22Rv1 (cell line): ENCODE measurements around the gene C11orf58.

Experiments
- ZFX ChIP-seq: fragments of 450-650 bp; IDR thresholded peaks from 2 replicates; pipeline ENCODE4 v1.6.1; 2017; ENCODE audit warnings: antibody characterized with exemption, borderline replicate concordance
- TF ChIP-seq, protein P1 (sequence below): fragments of 450-650 bp; IDR thresholded peaks from 2 replicates; pipeline ENCODE4 v1.5.1; 2017; ENCODE audit warnings: mild to moderate bottlenecking

DNA sequence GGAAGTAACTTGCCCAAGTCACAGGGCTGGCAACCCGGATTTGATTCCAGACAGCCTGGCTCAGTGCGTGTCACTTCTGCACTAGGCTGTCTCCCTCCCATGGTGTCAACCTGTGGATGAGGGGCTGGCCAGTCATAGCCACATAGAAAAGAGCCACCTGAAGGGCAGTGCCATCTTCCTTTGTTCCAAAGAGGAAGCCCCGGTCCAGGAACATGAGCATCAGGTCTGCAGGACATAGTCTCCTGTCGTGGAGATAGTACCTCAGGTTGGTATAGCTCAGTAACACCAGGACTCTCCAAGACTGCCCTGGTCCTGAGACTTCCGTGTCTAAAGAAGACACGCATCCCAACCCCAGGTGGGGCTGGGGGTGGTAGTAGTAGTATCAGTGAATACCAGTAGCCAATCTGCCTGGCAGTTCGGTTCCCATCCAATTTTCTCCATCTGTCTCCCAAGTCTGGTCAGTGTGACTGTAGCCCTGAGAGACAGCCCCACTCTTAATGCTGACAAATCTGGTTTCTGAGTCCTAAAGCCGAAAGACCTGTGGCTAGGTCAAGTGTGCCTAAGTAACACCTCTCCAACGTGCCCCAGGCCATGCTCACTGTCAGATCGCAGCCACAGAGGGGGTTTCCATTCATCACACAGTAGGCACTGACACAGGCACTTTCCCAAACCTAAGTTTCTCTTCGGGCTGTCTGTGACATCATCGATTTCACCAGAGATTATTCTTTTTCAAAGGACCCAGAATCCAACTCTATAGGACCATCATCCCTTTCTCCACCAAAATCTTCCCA, 33.1 kb downstream of the C11orf58 start:
- TF ChIP-seq, protein P1, sequence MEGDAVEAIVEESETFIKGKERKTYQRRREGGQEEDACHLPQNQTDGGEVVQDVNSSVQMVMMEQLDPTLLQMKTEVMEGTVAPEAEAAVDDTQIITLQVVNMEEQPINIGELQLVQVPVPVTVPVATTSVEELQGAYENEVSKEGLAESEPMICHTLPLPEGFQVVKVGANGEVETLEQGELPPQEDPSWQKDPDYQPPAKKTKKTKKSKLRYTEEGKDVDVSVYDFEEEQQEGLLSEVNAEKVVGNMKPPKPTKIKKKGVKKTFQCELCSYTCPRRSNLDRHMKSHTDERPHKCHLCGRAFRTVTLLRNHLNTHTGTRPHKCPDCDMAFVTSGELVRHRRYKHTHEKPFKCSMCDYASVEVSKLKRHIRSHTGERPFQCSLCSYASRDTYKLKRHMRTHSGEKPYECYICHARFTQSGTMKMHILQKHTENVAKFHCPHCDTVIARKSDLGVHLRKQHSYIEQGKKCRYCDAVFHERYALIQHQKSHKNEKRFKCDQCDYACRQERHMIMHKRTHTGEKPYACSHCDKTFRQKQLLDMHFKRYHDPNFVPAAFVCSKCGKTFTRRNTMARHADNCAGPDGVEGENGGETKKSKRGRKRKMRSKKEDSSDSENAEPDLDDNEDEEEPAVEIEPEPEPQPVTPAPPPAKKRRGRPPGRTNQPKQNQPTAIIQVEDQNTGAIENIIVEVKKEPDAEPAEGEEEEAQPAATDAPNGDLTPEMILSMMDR = no peak
- TF ChIP-seq ZFX = no peak
